HG03039 (cell line): ENCODE measurements around the gene EMCN.
"Not testable (repeated sequence)": the region's sequence is repeated elsewhere in the genome, so short reads cannot be mapped to it uniquely, and the experiment has no call there.

Source experiments
- ATAC-seq: cut with Tn5 transposase; IDR thresholded peaks from one replicate; pipeline ENCODE4 v1.9.1; 2021; ENCODE audit warnings: mild to moderate bottlenecking, moderate library complexity; ENCODE audit not compliant: unreplicated experiment

EMCN gene

DNA sequence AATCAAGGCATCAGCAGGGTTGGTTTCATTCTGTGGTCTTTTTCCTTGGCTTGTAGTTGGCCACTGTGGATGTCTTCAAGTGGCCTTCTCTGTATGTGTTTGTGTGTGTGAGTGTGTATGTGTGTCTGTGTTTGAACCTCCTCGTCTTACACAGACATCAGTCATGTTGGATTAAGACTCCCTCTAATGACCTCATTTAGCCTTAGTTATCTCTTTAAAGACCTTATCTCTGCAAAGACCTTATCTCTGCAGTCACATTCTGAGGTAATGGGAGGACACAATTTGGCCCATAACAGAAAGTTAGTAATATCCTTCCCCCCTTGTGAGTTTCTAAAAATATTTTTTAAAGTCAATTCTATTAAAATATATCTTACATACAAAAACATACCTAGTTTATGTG is 126.7 kb downstream of the EMCN start:
- no peak for ATAC-seq

DNA sequence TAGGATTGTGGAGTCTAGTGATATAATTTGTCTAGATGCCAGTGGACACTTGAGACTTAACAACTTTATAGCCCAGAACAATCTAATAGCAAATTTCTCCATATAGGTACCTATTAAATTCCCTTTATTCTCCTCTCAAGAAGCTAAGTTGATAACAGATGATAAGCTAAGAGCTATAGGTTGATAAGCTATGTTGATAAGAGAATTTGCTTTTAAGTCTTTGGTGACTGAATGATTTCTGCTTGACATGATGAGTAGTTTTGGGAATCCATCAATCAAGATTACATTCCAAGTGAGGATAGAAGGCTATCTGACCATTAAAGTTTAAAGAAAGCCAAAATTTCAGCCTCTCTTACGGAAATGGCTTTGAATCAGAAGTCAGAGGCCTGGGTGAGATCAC is 131.6 kb downstream of the EMCN start:
- no peak for ATAC-seq

DNA sequence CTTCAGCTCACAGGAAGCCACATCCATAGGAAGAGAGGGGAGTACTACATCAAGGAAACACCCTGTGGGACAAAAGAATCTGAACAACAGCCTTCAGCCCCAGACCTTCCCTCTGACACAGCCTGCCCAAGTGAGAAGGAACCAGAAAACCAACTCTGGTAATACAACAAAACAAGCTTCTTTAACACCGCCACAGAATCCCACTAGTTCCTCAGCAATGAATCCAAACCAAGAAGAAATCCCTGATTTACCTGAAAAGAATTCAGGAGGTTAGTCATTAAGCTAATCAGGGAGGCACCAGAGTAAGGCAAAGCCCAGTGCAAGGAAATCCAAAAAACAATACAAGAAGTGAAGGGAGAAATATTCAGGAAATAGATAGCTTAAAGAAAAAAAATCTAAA is 137.4 kb downstream of the EMCN start:
- ATAC-seq, result not testable (repeated sequence)

DNA sequence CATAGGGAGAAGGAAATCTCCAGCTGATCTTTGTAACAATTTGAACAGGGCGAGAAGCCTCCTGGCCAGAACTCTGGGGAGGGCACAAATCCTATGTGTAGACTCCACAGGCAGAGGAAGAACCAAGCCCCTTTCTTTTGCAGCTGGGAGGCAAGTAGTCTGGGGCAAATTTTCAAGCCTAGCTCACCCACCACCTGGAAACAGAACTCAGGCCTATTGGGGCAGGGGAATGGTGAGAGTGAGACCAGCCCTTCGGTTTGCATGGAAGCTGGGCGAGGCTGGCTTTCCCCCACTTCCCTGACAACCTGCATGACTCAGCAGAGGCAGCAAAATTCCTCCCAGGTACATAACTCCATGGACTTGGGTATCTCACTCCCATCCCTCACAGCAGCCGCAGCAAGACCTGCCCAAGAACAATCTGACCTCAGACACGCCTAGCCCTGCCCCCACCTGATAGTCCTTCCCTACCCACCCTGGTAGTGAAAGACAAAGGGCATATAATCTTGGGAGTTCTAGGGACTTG is 138.2 kb downstream of the EMCN start:
- no peak for ATAC-seq

DNA sequence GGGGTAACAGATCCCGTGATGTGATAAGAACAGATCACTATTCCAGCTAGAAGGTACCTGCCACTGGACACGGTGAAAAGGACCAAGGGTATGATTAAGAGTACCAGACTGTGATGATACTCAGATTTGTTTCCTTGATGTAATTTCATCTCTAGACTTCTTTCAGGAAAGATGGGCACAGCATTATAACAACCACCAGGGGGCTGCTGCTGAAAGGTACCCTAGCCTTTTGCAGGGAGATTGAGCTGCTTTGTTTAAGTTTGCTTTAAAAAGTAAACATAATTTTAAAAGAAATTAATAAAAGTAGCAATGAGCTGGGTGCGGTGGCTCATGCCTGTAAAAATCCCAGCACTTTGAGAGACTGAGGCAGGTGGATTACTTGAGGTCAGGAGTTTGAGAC is 145.4 kb downstream of the EMCN start:
- no peak for ATAC-seq

DNA sequence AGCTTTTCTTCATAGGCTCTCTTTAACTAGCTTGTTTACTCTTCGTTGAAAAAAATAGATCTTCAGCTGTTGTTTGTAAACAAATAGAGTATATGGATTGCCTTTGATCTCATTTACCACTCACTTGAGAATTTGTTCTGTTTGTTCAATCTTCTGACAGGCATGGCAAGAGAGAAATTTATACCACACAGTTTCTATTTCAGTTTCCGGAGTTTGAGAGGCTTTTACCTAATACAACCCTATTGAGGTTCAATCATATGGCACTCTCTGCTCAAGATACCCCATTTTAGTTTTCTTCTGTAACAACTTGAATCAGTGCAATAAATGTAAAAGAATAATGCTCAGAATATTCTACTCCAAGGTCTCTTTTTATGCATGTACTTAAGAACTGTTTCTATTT is 148.0 kb downstream of the EMCN start:
- no peak for ATAC-seq

DNA sequence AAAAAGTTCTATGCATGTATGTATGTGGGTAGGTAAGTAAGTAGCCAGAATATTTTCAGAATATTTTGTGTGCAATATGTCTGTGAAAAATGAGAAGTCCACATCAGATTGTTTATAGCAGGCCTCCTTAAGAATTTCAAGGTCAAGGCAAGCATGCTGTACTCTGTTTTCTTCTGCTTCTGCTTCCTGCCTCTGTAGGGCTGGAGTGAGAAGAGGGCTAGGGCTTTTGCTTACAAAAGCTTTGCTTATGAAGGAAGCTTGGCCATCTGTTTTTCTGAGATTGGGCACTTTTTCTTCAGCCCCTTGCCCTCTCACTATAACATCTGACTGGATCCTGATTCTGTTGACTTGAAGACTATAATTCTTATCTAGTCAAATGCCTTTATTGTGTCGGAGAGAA is 150.4 kb downstream of the EMCN start:
- ATAC-seq, result no peak

DNA sequence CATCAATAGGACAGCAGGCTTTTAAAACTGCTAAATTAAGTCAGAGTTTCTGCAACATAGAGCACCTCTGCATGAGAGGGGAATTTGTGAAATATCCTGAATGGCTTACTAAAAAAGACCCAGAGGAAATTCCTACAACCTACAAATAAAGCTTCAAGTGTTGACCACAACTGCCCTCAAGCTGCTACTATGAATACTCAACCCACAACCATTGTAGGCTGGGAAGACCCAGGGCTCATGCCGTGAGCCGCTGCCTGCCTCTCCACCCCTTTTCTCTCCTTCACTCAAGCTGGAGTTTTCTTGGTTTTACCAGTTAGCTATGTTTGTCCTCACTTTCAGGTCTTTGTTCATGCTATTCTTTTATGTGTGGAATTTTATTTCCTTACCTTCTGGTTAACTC is 151.6 kb downstream of the EMCN start:
- peak; percentile 79 for ATAC-seq

DNA sequence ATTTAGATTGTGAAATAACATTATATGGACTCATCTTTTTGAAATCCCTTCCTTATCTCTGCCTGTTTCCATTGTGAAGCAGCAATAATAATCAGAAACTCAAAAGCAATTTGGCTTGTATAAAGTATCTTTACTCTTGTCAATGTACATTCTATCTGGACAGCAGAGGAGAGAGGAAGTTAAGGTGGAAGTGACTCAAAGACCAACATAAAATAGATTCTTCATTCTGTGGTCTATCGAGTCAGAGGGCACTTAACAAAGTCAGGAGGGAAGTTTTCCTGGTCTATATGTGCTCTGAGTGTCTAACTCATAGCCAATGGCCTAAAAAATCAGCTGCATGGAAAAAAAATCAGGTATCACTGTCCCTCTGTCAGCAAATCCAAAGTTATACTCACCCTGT is 155.5 kb downstream of the EMCN start:
- no peak for ATAC-seq

DNA sequence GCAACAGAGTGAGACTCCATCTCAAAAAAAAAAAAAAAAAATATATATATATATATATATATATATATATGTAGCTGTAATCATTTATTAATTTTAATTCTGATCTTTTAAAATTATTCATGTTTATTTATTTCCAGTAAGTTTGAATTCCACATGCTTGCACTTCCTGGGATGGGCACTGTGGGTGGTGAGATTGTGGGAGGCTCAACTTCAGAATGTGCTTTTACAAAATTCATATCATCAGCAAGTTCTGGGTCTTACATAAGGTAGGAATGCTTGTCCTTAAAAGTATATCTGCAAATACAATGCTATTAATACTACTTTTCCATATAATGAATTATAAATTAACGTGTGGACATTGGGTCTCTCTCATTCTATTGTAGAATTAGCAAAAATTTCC is 156.5 kb downstream of the EMCN start:
- ATAC-seq, result no peak

DNA sequence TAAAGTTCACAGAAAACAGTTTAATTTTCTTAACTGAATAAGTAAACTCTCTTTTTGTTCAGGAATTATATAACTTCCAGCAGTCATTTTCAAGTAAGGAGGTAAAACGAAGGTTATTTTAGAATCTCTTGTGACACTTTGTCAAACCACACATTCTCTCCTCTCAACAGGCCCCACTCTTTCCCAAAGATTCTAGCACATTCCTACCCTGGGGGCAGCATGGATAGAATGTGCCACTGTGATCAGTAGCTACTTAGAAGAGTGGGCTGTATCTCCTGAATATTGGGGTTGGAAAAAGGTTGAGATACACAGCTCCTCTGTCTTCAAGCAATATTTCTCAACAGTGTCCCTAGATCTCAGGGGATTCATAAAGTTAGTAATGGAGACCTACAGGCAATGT is 157.6 kb downstream of the EMCN start:
- no peak for ATAC-seq

DNA sequence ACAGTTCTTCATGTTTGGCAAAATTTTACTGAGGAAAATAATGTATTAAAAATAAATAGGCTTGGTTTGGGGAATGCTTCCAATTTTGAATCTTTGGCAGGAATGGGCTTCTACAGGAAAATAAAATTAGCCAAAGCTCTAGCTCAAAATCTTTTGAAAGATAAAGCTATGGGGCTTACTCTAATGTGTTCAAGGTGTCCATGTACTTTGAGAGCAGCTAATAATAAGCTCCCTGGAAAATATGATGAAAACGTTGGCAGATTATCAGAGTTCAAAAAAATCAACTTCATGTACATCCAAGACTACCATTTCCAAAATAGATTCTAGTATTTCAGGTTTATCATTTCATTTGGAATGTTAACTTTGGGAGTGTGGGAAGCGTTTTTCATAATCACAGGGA is 158.4 kb downstream of the EMCN start:
- ATAC-seq, result no peak

DNA sequence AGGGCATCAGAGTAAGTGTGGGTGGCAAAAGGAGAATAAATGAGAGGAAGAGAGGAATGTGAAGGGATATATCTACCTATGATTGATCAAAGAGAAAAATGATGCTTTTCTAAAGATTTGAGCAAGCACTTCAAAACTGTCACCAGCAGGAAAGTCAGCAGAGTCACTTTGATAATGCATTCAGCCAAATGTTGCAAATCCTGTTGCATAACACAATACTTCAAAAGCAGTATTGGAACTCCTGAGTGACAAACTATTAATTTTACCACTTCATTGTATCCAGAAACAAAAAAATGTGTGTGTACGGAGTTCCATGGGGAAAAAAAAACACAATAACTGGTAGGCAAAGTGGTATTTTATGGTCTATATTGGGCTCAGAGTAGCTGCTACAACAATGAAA is 160.3 kb downstream of the EMCN start:
- no peak for ATAC-seq

DNA sequence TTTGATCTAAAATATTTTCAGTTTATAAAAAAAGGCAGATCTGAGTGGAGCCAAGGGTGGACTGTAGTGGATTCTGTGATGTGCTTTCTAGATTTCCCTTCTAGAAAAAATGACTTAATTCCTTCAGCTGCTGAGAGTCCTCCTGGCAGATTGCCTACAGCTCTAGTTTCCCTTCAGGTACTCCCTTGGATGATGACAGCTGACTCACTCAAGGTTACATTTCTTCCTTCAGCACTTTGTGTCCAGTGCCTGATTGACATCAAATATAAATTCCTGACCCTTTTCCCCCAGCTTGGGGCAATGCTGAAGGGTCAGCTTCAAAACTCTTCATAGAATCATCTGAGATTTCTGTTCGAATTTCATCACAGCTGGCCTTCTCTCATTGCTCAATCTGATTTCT is 161.7 kb downstream of the EMCN start:
- no peak for ATAC-seq

DNA sequence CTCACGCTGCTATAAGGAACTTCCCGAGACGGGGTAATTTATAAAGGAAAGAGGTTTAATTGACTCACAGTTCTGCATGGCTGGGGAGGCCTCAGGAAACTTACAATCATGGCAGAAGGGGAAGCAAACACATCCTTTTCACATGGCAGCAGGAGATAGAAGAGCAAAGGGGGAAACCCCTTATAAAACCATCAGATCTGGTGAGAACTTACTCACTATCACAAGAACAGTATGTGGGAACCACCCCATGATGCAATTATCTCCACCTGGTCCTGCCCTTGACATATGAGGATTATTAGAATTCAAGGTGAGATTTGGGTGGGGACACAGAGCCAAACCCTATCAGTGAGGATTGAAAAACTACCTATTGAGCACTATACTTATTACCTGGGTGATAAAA is 165.5 kb downstream of the EMCN start:
- ATAC-seq, result not testable (repeated sequence)

DNA sequence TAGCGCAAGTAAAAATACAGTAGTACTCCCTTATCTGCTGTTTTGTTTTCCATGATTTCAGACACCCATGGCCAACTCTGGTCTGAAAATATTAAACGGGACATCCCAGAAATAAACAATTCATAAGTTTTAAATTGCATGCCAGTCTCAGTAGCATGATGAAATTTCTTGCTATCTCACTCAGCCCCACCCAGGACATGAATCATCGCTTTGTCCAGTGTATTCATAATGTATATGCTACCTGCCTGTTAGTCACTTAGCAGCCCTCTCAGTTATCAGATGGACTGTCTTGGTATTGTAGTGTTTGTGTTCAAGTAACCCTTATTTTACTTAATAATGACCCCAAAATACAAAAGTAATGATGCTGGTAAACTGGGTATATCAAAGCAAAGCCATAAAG is 169.3 kb downstream of the EMCN start:
- ATAC-seq, result no peak

DNA sequence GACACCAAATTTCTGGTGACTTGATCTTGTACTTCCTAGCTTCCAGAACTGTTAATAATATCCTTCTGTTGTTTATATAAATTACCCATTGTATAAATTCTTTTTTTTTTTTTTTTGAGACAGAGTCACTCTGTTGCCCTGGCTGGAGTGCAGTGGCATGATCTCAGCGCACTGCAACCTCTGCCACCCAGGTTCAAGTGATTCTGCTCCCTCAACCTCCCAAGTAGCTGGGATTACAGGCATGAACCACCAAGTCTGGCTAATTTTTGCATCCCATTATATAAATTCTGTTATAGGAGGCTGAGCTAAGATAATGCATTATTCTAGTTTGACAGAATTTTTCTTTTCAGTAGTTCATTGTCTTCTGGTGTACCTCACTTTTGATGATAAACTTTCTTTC is 170.6 kb downstream of the EMCN start:
- no peak for ATAC-seq

DNA sequence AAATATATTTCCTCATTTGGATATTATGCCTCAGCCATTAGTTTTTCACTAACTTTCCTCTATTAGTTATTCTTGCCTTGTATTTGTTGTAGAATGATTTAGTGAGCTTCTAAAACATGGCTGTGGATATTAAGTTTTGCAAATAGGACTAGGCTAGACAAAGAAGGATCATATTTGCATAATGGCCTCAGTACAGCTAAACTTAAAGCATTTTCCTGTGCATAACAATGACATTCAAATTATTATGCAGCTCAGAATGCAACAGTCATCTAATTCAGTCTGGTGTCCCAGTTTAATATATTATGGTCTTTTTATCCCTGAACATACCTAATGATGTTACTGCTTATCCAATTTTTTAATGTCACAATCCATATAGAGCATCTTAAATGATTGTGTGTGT is 172.2 kb downstream of the EMCN start:
- no peak for ATAC-seq
